GM12891 (cell line): ENCODE results near the gene KIAA0040.

Source experiments
- POLR2A ChIP-seq: IDR thresholded peaks from 2 replicates; pipeline ENCODE4 v1.6.1; 2011; ENCODE audit warnings: low read depth, low read length, control low read depth
- POLR2AphosphoS5 ChIP-seq: IDR thresholded peaks from 2 replicates; pipeline ENCODE4 v1.6.1; 2011; ENCODE audit warnings: low read depth, low read length, control low read depth

GRCh38 chr1:175195798-175196197 lies 3.2 kb upstream of the KIAA0040 start:
- no peak for TF ChIP-seq POLR2AphosphoS5
- no peak for TF ChIP-seq POLR2A
